Suppressor macrophage treated with lipopolysaccharide for 4 hours (primary cell): ENCODE measurements around the gene PDZRN3.

Experiments used
- DNase-seq: peaks from one replicate; pipeline ENCODE4 v3.0.0-alpha.2; 2020

Gene PDZRN3

DNA sequence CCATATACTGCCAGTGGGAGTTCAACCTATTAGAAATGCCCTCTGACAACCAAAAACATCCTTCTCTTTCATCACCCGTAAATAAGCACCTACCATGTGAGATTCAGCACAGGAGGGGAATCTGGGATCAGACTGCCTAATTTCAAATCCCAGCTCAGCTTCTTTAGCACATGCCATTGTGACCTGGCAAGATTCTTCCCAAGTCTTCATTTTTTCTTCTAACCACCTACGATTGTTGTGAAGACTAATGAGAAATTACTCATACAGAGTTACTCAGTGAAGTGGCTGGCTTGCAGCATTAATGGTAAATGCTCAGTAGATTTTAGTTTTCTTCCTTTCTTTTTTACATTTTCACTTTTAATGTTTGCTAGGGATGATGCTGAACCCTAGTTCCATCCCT lies 176.7 kb downstream of the PDZRN3 start:
- DNase-seq, result peak; percentile 1

DNA sequence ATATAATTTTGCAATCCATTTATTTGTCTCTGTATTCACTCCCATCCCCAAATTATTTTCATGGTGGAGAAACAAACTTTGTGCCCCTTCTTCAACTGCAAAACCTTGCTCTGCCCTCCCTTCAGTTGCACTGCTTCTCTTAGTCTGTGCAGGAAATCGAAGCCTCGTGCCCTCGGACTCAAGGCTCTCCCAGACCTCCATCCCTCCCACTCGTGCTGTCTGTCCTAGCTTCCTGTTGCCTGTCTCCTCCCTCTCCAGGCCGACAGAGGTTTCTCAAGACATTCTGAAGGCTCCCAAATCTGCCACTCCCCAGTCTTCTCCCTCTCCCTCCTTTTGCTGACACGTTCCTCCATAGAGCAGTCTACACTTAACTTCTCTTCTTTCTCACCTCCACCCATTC lies 177.6 kb downstream of the PDZRN3 start:
- DNase-seq, result peak; percentile 5

DNA sequence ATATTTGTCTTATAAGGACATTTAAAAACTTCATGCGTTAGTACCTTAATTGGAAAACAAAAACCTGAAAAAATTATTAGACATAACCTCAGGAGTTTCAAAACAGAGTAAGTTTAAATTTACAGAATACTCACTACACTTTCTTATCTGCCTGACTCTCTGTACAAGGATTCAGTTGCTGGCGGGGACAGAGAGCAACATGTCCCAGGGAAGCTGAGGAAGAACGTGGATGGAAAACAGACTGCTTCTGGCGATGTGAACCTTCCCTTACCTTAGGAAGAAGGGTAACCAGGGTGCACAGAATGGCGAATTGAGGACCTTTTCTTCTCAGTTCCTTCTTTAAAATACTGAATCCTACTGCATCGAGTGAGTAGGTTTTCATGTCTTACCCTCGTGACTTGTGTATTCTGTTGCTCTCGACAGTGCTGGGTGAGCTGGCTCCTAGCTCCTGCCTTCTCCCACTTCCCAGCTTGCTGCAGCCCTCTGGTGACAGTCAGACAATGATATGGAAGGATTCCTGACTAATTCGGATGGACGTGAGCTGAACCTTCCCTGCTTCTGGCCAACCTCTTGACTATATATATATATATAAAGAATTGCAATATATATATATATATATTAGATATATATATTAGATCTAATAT lies 178.2 kb downstream of the PDZRN3 start:
- no peak for DNase-seq

DNA sequence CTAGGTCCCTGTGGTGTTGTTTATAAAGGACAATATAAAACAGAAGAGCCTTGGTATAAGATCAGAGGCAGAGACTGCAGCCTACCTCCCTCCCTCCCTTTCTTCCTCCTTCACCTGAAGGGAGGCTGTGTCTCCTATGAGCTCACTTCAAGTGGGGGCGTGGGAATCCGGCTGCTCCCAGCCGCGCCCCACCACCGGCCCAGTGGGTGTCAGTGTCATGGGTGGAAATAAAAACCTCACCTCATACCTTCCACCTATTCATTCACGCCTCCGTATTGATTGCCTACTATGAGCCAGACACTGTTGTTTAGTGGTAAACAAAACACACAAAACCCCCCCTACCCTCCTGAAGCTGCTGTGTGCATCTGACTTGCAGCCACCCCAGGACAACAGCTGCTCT lies 181.9 kb downstream of the PDZRN3 start:
- DNase-seq, result no peak

DNA sequence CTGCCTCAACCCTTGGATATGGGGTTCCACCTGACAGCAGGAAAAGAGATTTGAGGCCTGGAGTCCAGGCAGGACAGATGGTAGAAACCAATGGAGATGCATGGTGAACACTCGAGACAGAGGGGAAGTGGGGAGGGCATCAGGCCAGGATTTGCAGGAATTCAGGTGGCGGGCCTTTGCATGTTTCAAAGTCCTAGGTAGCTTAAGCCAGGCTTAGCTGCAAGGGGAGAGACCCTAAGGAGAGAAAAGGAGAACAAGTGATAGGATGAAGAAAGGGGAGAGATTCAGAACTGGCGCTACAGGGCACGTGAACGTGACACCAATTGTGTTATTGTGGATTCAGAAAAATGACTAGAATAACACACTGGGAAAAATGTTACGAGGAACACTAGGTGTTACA lies 182.6 kb downstream of the PDZRN3 start:
- DNase-seq, result no peak

DNA sequence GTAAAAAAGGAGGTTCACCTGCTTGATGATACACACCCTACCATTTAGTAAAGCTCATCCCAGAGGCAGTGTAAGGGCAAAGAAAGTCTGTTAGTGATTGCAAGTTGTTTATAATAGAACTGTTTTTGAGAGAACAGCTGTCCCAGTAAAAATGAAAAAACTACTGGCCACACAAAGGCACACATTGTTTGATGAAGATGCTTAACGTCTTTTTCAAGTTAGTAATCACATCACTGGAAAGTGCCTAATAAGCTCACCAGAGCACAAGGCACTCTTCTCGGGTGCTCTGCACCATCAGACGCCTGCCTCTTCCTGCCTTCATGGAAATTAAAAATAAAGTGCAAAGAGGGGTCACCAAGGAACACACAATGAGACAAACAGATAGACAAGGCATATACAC lies 186.9 kb downstream of the PDZRN3 start:
- no peak for DNase-seq

DNA sequence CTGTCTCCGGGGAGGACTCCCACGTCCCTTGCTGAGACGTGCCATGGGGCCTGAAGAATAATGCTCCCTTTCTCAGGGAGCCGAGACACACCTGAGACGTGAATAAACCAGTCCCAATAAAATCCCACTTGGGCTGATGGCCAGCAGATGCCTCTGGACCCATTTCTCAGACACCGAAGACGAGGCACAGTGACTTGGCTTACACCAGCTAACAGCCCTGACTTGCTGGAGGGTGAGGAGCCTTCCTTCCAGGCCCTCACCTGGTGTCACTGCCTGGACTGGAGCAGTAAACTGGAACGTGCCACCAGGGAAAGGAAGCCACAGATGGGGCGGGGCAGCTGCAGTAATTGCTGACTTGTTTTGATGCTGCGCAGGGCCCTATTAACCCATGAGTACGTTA lies 189.7 kb downstream of the PDZRN3 start:
- DNase-seq, result no peak

DNA sequence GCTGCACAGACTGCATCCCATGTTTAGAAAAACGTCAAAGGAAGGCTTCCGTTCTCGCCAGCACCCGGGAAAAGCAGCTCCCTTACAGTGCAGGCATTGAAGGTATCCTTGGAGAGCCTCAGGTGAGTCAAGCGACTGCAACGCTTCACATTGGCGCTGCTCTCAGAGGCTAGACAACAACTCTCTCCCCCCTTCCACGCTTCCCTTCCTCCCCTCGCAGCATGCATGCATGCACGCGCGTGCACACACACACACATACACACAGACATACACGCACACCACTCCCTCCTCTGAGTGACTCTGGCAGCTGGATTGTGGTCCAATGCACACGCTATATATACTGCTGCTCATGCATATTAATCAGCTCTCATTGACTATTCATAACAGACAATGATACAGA lies 191.1 kb downstream of the PDZRN3 start:
- DNase-seq, result no peak

DNA sequence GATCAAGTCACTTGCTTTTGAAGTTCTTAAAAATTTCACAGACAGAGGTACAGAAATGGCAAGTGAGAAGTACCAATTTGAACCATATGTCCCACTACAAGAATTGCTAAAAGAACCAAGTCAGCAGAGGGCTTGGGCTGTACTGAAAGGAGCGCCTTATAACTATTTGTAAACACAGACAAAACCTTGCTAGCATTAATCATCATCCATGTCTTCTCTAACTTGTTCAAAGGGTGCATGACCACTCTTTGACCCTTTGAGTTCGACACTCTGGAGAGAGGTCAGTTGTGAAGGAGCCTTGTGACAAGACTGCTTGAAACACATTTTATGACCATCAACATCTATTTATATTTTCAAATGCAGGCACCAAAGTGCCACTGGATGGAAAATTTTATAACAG lies 191.7 kb downstream of the PDZRN3 start:
- no peak for DNase-seq

DNA sequence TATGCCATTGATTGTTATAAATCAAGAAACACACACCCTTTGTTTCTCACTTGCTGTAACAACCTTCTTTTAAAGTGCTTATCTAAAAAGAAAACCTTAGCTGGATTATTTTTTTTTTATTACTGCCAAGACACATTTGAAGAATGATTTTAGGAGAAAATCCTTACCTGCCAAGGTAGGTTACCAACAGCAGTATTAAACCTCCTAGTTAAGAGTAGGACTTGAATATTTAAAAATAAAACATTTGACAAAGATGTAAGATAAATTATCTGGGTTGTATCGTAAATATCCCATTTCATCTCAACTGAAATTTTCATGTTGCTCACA lies 192.1 kb downstream of the PDZRN3 start:
- DNase-seq, result no peak

DNA sequence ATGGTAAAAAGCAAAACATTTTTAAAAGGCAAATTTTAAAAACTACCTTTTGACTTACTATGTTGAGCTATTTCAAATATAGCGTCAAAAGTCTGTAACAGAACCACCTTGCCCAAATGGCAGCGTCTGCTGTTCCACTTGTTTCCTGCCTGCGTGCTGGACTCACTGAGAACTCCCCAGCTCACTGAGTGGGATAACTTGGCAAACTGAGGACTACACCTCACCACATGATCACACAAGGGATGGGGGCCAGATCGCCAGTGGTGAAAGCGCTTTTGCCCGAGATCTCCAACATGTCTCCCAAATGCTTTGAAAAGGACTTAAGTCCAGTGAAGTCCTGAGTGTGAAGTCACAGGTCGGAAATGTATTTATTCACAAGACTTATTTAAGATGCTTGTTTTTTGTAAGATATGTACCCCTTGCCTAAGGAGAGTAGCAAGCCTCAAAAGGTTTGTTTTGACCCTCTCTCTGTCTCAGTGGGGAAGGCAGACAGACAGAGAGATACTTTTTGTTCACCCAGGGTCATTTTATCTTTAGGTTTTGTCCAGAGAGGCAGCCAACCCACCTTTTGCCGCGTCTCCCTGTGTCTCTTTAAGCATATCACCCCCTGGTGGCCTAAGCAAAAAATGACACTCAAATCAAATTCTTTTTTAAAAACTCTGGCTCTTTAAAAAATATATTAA lies 192.6 kb downstream of the PDZRN3 start:
- peak; percentile 58 for DNase-seq

DNA sequence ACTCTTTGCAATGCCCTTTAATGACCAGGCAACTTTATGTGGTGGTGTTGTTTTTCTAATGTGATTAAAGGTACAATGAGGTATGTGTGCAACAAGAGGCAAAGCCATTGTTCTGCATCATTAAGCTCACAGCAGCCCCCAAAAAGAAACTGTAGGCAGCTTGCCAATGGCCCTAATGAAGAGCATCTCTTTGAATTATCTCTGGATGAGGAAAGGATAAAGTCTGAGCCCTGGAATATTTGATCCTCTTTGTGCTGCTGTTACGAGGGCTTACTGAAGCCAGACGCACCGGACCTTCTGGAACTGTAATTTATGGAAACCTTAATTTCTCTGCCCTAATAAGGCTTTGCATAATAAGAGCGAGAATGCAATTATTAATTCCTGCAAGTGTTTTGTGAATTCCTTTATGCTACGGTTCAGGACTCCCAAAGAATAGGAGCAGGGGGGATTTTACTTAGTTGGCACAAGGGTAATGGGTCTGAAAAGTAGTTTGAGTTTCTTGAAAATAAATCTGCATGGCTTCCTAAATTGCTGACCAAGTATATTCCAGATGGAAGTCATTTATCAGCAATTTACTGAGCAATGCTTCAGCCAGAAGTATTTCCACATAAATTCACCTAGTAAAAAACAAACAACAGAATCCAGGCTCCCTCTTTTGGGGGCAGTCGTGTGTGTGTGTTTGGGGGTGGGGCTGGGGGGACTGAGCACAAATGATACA lies 193.4 kb downstream of the PDZRN3 start:
- DNase-seq, result no peak

DNA sequence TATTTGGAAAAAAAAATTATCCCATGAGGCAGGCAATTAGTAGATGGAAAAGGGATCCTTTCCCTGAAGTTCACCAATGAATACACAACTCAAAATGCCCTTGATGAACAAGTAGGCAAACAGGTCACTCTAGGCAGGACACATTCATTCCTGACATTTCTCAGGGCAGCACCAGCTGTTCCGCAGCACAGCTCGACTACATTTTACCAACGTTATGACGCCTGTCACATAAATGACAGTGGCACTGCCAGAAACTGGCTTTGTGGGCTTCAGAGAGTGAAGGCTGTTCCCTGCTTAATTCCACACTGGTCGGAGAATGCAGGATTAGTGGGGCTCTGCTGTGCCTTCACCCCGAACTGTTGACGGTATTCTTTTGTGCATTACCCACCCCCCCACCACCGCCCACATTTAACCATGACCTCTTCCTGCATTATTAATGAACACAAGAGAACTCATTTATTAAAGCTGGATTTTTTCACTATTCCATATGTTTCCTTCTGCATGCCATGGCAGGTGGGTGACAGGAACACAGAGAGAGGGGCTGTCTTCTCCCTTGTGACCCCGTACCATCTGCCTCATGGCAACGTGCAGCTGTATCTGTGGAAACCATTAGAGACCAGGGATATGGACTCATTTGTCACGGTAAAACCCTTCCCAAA lies 197.6 kb downstream of the PDZRN3 start:
- DNase-seq, result no peak

DNA sequence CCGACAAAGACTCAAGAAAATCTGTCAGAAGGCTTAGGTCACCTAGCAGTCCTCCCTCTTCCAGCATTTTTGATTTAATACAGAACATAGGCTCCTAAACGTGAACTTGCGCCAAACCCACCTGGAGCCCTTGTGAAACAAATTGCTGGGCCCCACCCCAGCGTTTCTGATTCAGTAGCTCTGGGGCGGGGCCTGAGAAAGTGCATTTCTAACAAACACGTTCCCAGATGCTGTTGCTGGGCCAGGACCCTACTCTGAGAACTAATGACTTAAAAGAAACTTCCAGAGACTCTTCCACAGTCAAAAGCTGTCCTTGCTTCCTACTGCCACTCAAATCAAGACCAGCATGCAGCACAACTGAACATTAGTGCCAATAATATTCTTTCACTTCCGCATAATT lies 198.1 kb downstream of the PDZRN3 start:
- no peak for DNase-seq

DNA sequence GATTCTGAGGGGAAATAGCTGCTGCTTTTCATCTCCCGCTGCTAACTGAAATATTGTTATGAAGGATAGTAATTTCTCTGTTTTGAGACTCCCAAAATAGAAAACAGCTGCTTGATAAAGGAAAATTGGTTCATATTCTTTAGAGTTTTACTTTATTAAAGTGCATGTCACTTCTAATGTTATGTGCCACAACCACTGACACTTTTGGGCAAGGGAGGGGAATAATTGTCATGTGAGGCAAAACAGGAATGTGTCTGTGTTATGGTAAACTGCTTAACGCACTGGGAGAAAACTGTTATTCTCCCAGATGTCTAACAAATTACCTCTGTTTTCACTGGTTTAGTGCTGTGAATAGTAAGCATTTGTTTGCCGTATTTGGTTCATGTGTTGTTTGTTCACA lies 201.6 kb downstream of the PDZRN3 start:
- no peak for DNase-seq

DNA sequence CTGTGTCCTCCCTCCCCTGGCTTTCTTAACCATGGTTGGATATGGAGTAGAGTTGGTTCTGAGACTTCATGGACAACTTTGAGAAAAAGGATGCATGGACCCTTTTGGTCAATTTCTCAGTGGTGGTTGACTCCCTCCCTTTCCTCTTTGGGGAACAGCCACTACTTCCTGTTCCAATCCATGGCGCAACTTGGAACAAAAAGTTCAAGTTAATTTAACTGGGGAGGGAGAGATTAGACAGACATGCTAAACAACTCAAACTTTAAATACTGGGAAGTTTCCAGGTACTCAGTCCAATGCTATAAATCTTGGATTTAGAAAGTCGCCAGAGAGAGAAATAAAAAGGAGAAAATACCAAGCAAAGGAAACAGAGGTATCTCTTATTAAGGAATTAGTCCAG lies 202.2 kb downstream of the PDZRN3 start:
- DNase-seq, result no peak

DNA sequence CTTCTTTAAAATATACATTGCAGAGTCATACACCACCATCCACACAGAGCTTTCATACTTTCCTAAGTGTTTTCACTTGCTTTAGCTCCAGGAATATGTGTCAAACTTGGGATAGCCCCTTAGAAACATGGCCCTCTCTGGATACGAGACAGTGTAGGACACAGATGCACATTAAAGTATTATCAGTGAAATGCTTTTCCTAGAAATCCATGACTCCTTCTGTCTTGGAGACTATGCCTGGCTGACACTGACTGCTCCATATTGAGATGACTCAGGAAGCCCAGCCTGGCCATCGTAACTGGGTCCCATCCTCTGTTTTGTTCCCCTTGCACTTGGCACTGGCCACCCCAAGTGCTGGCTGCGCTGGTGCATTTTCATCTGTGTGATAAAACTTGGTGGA lies 204.8 kb downstream of the PDZRN3 start:
- no peak for DNase-seq

DNA sequence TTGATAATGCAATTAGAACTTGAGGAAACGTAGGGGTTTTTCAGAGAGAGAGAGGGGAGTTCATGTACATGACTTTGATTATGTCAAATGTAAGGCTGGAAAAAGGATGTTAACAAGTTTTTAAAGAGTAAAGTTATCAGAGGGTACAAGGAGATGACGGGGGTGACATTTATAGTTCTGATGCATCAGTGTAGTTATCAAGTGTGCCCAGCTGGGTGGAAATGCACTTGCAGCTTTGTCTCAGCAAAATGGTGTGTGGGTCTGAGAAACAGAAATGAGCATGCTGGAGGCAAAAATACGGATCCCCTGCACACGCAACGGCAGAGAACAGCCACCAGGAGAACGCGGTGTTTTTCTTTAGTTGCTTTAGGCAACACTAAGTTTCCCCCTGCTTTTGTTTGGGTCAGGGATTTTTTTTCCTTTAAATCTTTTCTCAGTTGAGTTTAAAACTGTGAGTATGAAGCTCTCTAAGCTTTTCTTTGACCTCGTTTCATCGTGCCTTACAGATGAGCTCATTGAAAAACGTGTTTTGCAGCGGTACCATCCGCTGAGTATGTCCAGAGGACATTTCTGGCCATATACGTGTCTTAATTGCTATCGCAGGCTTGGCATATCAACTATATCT lies 205.4 kb downstream of the PDZRN3 start:
- DNase-seq, result no peak

DNA sequence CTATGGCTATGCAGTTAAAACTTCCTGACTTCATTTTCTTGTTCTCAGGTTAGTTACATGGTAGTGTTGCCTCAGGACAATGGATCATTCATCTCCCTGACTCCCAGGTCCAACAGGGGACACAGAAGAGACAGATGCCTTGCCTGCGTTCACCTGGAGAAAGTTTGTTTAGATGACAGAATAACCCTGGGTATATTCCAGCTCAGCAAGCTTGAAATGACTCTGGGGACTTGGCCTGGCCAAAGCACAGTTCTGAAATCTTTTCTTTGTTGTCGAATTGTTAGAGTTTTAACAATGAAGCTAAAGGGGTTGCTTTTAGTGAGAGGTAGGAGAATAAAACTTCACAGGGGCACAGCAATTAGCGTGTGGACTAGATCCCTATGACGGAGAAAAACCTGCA lies 206.1 kb downstream of the PDZRN3 start:
- no peak for DNase-seq

DNA sequence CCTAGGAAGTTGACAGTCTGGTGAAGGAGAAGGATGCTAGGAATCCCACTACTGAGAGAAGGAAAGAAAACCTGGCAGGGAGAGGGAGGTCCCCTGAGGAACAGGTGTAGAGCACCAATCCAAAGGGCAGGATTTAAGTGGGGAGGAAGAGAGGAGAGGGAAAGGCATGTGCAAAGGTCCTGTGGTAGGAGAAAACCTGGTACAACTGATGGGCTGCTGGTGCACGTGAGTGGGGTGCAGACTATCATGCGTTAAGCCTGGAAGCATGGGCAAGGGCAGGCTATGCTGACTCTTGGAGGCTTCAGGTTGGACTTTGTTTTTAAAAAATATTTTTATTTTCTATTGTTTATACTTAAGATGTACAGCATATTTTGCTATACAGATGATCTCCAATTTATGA lies 209.6 kb downstream of the PDZRN3 start:
- no peak for DNase-seq

DNA sequence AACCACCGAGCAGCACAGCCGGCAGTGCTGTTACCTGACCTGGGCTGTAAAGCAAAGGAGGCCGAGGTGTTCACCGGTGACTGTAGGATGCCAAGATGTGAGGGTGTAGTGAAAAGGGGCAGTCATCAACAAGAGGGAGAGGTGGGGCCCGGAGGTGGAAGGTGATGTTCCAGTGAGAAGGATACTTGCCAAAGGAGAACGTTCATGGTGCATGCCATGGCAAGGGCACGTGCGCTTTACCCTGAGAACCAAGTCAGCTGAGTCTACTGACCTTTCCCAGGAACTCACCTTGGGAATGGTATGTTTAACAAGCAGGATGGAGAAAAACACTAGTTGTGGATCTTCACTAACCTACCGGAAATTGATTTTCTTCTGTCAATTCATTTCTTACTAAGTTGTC lies 211.1 kb downstream of the PDZRN3 start:
- DNase-seq, result no peak

DNA sequence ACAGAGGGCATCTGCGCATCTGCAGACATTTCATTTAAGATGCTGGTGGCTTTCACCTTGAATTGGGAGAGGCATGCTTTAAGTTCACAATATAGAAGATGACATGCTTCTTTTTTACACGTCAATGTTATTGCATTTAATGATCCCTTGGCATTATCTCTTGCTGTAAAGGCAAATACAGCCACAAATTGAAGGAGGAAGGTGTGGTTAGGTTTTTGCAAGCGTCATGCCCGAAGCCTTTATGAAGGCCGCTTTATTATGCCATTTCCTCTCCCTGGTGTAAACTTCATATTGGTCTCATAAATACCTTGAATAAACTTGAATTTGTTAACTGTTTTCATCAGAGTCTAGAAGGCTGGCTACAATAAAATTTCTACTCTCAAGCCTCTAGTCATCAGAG lies 212.7 kb downstream of the PDZRN3 start:
- DNase-seq, result no peak

DNA sequence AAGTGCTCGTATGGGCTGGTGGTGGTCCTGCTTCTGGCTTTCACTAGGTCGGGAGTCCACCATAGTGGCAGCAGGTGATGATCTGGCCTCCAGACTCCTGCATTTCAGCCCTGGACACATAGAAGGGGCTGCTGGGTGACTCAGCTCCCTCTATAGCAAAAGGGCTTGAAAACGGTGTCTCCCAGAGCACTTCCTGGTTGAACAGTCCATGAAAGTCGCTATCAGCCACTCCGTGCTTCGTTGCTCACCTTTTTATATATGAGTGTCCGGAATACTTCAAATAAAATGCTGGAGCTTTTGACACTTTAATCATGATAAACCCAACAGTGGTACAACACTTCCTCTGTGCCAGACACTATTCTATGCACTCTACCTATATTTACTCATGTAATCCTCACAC lies 213.2 kb downstream of the PDZRN3 start:
- no peak for DNase-seq
